GM13977 (cell line): Measurements from ENCODE around the gene DBNDD1.

Experiments used
- DNase-seq: peaks from one replicate; pipeline ENCODE4 v3.0.0; 2012; ENCODE audit warnings: low spot score
- in situ Hi-C: fragments of 300-500 bp; cut with MboI; formaldehyde crosslinking; loops from one replicate; pipeline ENCODE4 v1.12.0; 2022; ENCODE audit warnings: low sequenced_read_pairs, low pct_unique_long_range_greater_than_20kb, mixed read lengths, inconsistent platforms; ENCODE audit not compliant: unreplicated experiment
- TF ChIP-seq, protein P1 (sequence below): IDR thresholded peaks from 2 replicates; pipeline ENCODE4 v1.5.1; 2012; ENCODE audit warnings: mild to moderate bottlenecking, control low read depth; ENCODE audit not compliant: insufficient read depth; ENCODE audit errors: extremely low read depth, missing control alignments

DBNDD1 gene

GRCh38 chr16:89990799-89991198, 28.5 kb downstream of the DBNDD1 start:
- in situ Hi-C loops = no loop called here
- TF ChIP-seq, protein P1, sequence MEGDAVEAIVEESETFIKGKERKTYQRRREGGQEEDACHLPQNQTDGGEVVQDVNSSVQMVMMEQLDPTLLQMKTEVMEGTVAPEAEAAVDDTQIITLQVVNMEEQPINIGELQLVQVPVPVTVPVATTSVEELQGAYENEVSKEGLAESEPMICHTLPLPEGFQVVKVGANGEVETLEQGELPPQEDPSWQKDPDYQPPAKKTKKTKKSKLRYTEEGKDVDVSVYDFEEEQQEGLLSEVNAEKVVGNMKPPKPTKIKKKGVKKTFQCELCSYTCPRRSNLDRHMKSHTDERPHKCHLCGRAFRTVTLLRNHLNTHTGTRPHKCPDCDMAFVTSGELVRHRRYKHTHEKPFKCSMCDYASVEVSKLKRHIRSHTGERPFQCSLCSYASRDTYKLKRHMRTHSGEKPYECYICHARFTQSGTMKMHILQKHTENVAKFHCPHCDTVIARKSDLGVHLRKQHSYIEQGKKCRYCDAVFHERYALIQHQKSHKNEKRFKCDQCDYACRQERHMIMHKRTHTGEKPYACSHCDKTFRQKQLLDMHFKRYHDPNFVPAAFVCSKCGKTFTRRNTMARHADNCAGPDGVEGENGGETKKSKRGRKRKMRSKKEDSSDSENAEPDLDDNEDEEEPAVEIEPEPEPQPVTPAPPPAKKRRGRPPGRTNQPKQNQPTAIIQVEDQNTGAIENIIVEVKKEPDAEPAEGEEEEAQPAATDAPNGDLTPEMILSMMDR = no peak
- no peak for DNase-seq

DNA sequence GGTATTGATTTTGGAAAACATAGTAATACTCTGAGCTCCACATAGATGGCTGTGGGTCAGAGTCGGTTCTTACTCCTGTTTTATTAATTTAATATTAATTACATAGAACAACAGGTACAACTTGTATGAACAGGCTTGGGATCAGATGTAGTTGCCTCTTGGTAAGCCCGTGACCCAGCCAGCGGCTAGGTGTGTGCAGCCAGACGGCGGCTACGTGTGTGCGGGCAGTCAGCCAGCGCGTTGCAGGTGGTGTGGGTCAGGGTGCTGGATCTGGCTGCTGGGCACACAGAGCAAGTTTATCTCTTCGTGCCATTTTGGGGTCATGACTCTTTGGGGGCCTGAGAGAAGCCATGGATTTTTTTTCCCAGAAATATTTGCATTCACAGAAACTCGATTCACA, 30.3 kb downstream of the DBNDD1 start:
- TF ChIP-seq, protein P1 = no peak
- in situ Hi-C loops = no loop called here
- no peak for DNase-seq

GRCh38 chr16:89987169-89987568, 32.1 kb downstream of the DBNDD1 start:
- TF ChIP-seq, protein P1 = no peak
- no peak for DNase-seq
- in situ Hi-C loops = no loop called here

GRCh38 chr16:89986600-89986999, 32.7 kb downstream of the DBNDD1 start:
- TF ChIP-seq, protein P1 = no peak
- DNase-seq = no peak
- in situ Hi-C loops = no loop called here

GRCh38 chr16:89985219-89985618, 34.0 kb downstream of the DBNDD1 start:
- TF ChIP-seq, protein P1 = no peak
- no peak for DNase-seq
- in situ Hi-C loops = no loop called here

GRCh38 chr16:89984216-89984615, 35.0 kb downstream of the DBNDD1 start:
- in situ Hi-C loops = no loop called here
- TF ChIP-seq, protein P1 = no peak
- no peak for DNase-seq

GRCh38 chr16:89983536-89983935, 35.7 kb downstream of the DBNDD1 start:
- DNase-seq = no peak
- in situ Hi-C loops = no loop called here
- TF ChIP-seq, protein P1 = no peak
